ENCODE measurements around the gene CDK5RAP1.
"Not testable (repeated sequence)": the region's sequence is repeated elsewhere in the genome, so short reads cannot be mapped to it uniquely, and the experiment has no call there.

GRCh38 chr20:33389326-33389725, 12.0 kb downstream of the CDK5RAP1 start:
- TF ChIP-seq CTCF, POLR2A (IDR thresholded peaks at IDR 0.05): not testable (repeated sequence)

Data from thyroid gland (tissue), 4 donors.